Transverse colon (tissue), 4 donors: Measurements from ENCODE around the gene AFG1L. TPM values are rescaled to one million over a fixed set of nuclear protein-coding genes. Genes with fewer than 3 reads are reported as not detected.

Experiments
- DNase-seq: peaks from one replicate; pipeline ENCODE4 v3.0.0-alpha.2; 2019
- H3K27ac ChIP-seq, 4 donors: fragments of 200-600 bp; sonication (generic); 2 replicates each; pipeline ENCODE4 v1.5.1; 2016 to 2018; ENCODE audit warnings: inconsistent platforms in 4 of 4
- H3K27me3 ChIP-seq: fragments of 200-600 bp; sonication (generic); 2 replicates; pipeline ENCODE4 v1.5.1; 2017; ENCODE audit warnings: inconsistent platforms
- H3K36me3 ChIP-seq, 4 donors: fragments of 200-600 bp; sonication (generic); 2 replicates each; pipeline ENCODE4 v1.5.1; 2017 to 2019; ENCODE audit warnings: inconsistent platforms in 4 of 4
- H3K4me1 ChIP-seq, 4 donors: fragments of 200-600 bp; sonication (generic); 2 replicates each; pipeline ENCODE4 v1.5.1; 2017 to 2020; ENCODE audit warnings: inconsistent platforms in 4 of 4
- H3K4me3 ChIP-seq, 4 donors: fragments of 200-600 bp; sonication (generic); 1 replicate in 1 of 4; 2 replicates in 3 of 4; pipeline versions ENCODE4 v1.5.1 to v1.6.1; 2017 to 2019; ENCODE audit warnings: inconsistent platforms in 4 of 4
- H3K9me3 ChIP-seq, 2 donors: fragments of 200-600 bp; sonication (generic); 2 replicates each; pipeline ENCODE4 v1.5.1; 2017 to 2019; ENCODE audit warnings: inconsistent platforms in 2 of 2
- CTCF ChIP-seq, 5 experiments: fragments of 200-600 bp in 3 of 5; fragments of 450-650 bp in 2 of 5; sonication (generic) in 3 of 5; IDR thresholded peaks; 1 replicate in 2 of 5; 2 replicates in 3 of 5; pipeline ENCODE4 v1.5.1; 2016 to 2017; ENCODE audit warnings: antibody characterized with exemption in 5 of 5, inconsistent platforms in 3 of 5, mild to moderate bottlenecking in 2 of 5, moderate library complexity in 1 of 5
- EP300 ChIP-seq: sonication (generic); formaldehyde crosslinking; IDR thresholded peaks from one replicate; pipeline ENCODE4 v1.6.1; 2017; ENCODE audit warnings: antibody characterized with exemption, low read depth
- POLR2A ChIP-seq: fragments of 450-650 bp; IDR thresholded peaks from one replicate; pipeline ENCODE4 v1.6.1; 2016; ENCODE audit warnings: antibody characterized with exemption, mild to moderate bottlenecking, moderate library complexity
- POLR2AphosphoS5 ChIP-seq, 3 donors: sonication (generic); formaldehyde crosslinking; IDR thresholded peaks; one replicate each; pipeline ENCODE4 v1.6.1; 2016; ENCODE audit warnings: antibody characterized with exemption in 3 of 3
- WGBS, 2 donors: methylation state at CpG; one replicate each; pipeline ENCODE4 v1.1.5; 2018; ENCODE audit warnings: low coverage in 1 of 2; 5-methylcytosine and 5-hydroxymethylcytosine counted together
- in situ Hi-C, 4 donors: fragments of 200-750 bp; cut with MboI; loops; one replicate each; pipeline versions ENCODE4 v1.15.0 to v1.15.1; 2017; ENCODE audit warnings: low sequenced_read_pairs in 3 of 4, low pct_ligation_motif_present in 1 of 4, low pct_unique_long_range_greater_than_20kb in 1 of 4
- intact Hi-C: fragments of 100-400 bp; cut with DNase I; formaldehyde crosslinking; loops from one replicate; pipeline ENCODE4 v1.15.1; 2023; ENCODE audit warnings: low total_unique reads
- total RNA-seq, 4 donors: library from RNA; depleted of rRNA; stranded (reverse); fragments of >200 nt; gene quantifications; one replicate each; pipeline ENCODE4 v1.1.0, GENCODE V29; 2016

Gene AFG1L
- total RNA-seq, 4 donors from 2014 or later: 2.2 to 22.5 (median 5.5) TPM

- DNase-seq: peak; percentile 99
- no peaks in the 10 kb centered on the region for H3K9me3 ChIP-seq
- 0 to 1% methylated on average over 14 to 44 of the region's 58 CpGs for WGBS, 2 donors
- H3K27me3 ChIP-seq: no peaks in the 10 kb centered on the region
- H3K4me1 ChIP-seq: peaks cover 8 to 39% (median 24%) of the 10 kb centered on the region in 4 donors
- peak overlapping the region; percentile 72 to 98 (median 88) for H3K4me3 ChIP-seq
- H3K27ac ChIP-seq: peak overlapping the region; percentile 98 to 100 (median 99)
- H3K36me3 ChIP-seq: no peaks in the 10 kb centered on the region
- intact Hi-C loops (loop anchor here (2.0 kb wide), 1 partner anchor 100 kb away; no protein-coding TSS in a partner anchor), in situ Hi-C loops (loop anchor here in 1 of 4 donors (25.0 kb wide), 1 partner anchor 104 kb away; no protein-coding TSS in a partner anchor)
- TF ChIP-seq POLR2A (no peak), CTCF (IDR thresholded peaks at IDR 0.05) (no peak), EP300 (peak; percentile 77), POLR2AphosphoS5 (IDR thresholded peaks at IDR 0.05) (peak; percentile 79 to 91 (median 79))
Measured at GRCh38 chr6:108558372-108559096, 263.7 kb downstream of the AFG1L start.

- 1% methylated on average over 43 of the region's 84 CpGs; no CpG with 5 or more reads in 1 of the 2 donors for WGBS, 2 donors
- intact Hi-C loops: loop anchor here (2.0 kb wide), 1 partner anchor 100 kb away; no protein-coding TSS in a partner anchor
- Histone ChIP-seq H3K9me3 (no peaks in the 10 kb centered on the region), H3K27ac (peak overlapping the region; percentile 98 to 100 (median 99)), H3K4me3 (peak overlapping the region; percentile 72 to 98 (median 88)), H3K4me1 (peaks cover 8 to 44% (median 30%) of the 10 kb centered on the region in 4 donors), H3K27me3 (no peaks in the 10 kb centered on the region), H3K36me3 (no peaks in the 10 kb centered on the region)
- in situ Hi-C loops: loop anchor here in 1 of 4 donors (25.0 kb wide), 1 partner anchor 103 kb away; no protein-coding TSS in a partner anchor
- DNase-seq: peak; percentile 91
- TF ChIP-seq POLR2AphosphoS5 (IDR thresholded peaks at IDR 0.05) (peak; percentile 92 to 99 (median 99)), POLR2A (peak; percentile 87), CTCF (IDR thresholded peaks at IDR 0.05) (no peak), EP300 (no peak)
Measured at GRCh38 chr6:108559097-108559883, 264.4 kb downstream of the AFG1L start.

DNA sequence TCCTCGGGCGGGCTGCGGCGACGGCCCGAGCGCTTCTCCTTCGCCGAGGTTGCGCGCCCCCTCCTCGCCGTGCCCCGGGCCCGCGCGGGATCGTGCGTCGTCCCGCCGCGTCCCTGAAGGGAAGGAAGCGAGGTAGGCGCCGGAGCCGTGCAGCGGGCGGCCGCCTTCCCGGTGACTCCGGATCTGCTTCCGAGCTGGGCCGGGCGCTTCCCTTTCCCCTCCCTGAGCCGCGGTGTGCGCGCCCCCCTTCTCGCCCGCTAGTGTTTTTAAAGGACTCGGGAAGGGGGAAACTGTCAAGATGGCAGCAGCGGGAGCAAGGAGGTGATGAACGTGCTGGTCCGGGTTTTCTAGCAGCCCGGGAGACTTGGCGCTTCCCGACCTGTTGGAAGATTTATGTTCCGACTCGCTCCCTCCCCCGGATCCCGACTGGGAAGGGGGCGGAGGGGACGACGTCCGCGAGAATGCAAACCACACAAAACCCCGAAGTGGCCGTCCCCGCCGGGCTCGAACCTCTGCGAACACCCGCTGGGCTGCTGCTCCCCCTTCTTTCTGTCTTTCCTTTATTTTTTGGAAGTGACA is 265.1 kb downstream of the AFG1L start:
- peak overlapping the region; percentile 98 to 100 (median 99) for H3K27ac ChIP-seq
- no peaks in the 10 kb centered on the region for H3K27me3 ChIP-seq
- peak; percentile 69 for DNase-seq
- H3K4me1 ChIP-seq: peaks cover 11 to 49% (median 36%) of the 10 kb centered on the region in 4 donors
- intact Hi-C loops (loop anchor here (2.0 kb wide), 2 partner anchors 29 to 99 kb away; no protein-coding TSS in a partner anchor), in situ Hi-C loops (loop anchor here in 1 of 4 donors (25.0 kb wide), 1 partner anchor 102 kb away; no protein-coding TSS in a partner anchor)
- no peaks in the 10 kb centered on the region for H3K36me3 ChIP-seq
- H3K4me3 ChIP-seq: peak overlapping the region; percentile 72 to 97 (median 86)
- no peaks in the 10 kb centered on the region for H3K9me3 ChIP-seq
- WGBS, 2 donors: 0% methylated on average over 42 of the region's 64 CpGs; no CpG with 5 or more reads in 1 of the 2 donors
- TF ChIP-seq POLR2A (peak; percentile 28), POLR2AphosphoS5 (IDR thresholded peaks at IDR 0.05) (no peak), CTCF (IDR thresholded peaks at IDR 0.05) (no peak)
